Gastroesophageal sphincter (tissue), 4 donors: Measurements from ENCODE around the gene GCN1. TPM values are rescaled to one million over a fixed set of nuclear protein-coding genes. Genes with fewer than 3 reads are reported as not detected.

ENCODE experiments used
- ATAC-seq: fragments of 150-250 bp; one replicate; pipeline ENCODE4 v1.9.1; 2016; ENCODE audit warnings: mild to moderate bottlenecking, moderate library complexity
- H3K27ac ChIP-seq, 4 donors: fragments of 200-600 bp; sonication (generic) in 3 of 4; 1 replicate in 3 of 4; 2 replicates in 1 of 4; pipeline ENCODE4 v1.5.1; 2016 to 2019
- H3K27me3 ChIP-seq: fragments of 200-600 bp; sonication (generic); one replicate; pipeline ENCODE4 v1.5.1; 2019
- H3K36me3 ChIP-seq, 2 donors: fragments of 200-600 bp; sonication (generic); one replicate each; pipeline ENCODE4 v1.5.1; 2019; ENCODE audit warnings: control low read depth in 1 of 2
- H3K4me1 ChIP-seq, 3 donors: fragments of 200-600 bp; sonication (generic); 1 replicate in 2 of 3; 2 replicates in 1 of 3; pipeline ENCODE4 v1.5.1; 2016 to 2019; ENCODE audit warnings: control low read depth in 2 of 3
- H3K4me3 ChIP-seq, 2 donors: fragments of 200-600 bp; sonication (generic); one replicate each; pipeline ENCODE4 v1.5.1; 2019; ENCODE audit warnings: mild to moderate bottlenecking in 1 of 2, moderate library complexity in 1 of 2
- H3K9me3 ChIP-seq, 3 donors: fragments of 200-600 bp; sonication (generic); one replicate each; pipeline ENCODE4 v1.5.1; 2017 to 2019; ENCODE audit warnings: control low read depth in 2 of 3
- CTCF ChIP-seq, 4 experiments: fragments of 200-600 bp in 2 of 4; fragments of 450-650 bp in 2 of 4; sonication (generic) in 1 of 4; IDR thresholded peaks; one replicate each; pipeline ENCODE4 v1.5.1; 2017 to 2019; ENCODE audit warnings: antibody characterized with exemption in 4 of 4, mild to moderate bottlenecking in 2 of 4, moderate library complexity in 2 of 4
- EP300 ChIP-seq: sonication (generic); formaldehyde crosslinking; IDR thresholded peaks from one replicate; pipeline ENCODE4 v1.6.1; 2017; ENCODE audit warnings: antibody characterized with exemption, mild to moderate bottlenecking
- POLR2A ChIP-seq, 2 donors: fragments of 450-650 bp; IDR thresholded peaks; one replicate each; pipeline ENCODE4 v1.6.1; 2017; ENCODE audit warnings: antibody characterized with exemption in 2 of 2, mild to moderate bottlenecking in 2 of 2, moderate library complexity in 1 of 2
- POLR2AphosphoS5 ChIP-seq: sonication (generic); formaldehyde crosslinking; IDR thresholded peaks from one replicate; pipeline ENCODE4 v1.6.1; 2017; ENCODE audit warnings: antibody characterized with exemption
- WGBS, 2 donors: methylation state at CpG; one replicate each; pipeline ENCODE4 v1.1.5; 2018; ENCODE audit warnings: low coverage in 1 of 2; 5-methylcytosine and 5-hydroxymethylcytosine counted together
- total RNA-seq, 4 donors: library from RNA; depleted of rRNA; stranded (reverse); fragments of >200 nt; gene quantifications; one replicate each; pipeline ENCODE4 v1.1.0, GENCODE V29; 2016

Gene GCN1
- total RNA-seq, 4 donors from 2014 or later: 39.3 to 82.2 (median 56.0) TPM

- no peaks in the 10 kb centered on the region for H3K9me3 ChIP-seq
- no peak for ATAC-seq
- H3K27me3 ChIP-seq: no peaks in the 10 kb centered on the region
- H3K4me1 ChIP-seq: no peaks in the 10 kb centered on the region
- H3K4me3 ChIP-seq: no peak overlapping the region
- H3K27ac ChIP-seq: no peak overlapping the region
- WGBS, 2 donors: 52 to 71% methylated on average over 1 to 2 of the region's 11 CpGs
- no peak for TF ChIP-seq EP300
- TF ChIP-seq CTCF (IDR thresholded peaks at IDR 0.05): no peak
- TF ChIP-seq POLR2A (IDR thresholded peaks at IDR 0.05): no peak
- TF ChIP-seq POLR2AphosphoS5: no peak
- H3K36me3 ChIP-seq: peaks cover 3 to 100% of the 10 kb centered on the region in 2 donors
Observed at GRCh38 chr12:120157678-120158077, 36.8 kb downstream of the GCN1 start.

DNA sequence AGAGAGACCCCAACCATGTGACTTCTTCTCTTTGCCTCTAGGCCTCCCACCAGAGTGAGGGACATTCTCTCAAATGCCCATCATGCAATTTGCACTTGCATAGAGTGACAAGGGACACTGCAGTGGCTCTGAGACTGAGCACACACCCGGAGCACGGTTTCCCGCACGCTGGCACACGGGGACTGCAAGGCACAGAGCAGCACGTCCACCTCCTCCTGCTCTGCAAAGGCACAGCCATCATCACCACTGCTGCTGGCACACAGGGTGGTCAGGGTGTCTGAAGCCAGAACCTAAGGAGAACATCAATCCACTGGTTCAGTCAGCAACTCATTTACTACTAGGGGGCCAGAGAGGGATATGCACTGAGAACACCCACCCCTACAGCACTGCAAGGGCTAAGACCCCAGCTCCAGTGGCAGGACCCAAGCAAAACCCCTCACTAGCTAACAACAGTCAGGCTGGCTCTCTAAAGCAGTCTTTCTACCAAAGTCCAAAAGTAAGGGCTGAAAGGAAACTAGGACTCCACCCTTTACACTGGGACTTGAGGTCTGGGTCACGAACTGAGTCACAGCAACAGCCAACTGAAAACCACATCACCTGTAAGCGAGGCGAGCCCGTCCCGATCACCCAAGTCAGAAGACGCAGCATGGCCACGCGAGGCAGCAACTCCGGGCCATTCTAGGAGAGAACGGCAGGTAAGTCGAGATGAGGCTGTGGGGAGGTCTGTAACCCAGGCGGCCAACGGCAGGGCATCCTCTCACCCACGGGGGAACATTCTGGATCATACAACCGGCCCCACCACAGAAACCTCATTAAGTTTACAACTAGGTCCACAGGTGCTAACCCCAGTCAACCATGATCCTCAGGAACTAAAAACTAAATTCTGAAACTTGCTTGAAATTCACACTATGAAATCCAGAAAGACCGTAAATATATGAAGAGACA is 37.9 kb downstream of the GCN1 start:
- no peaks in the 10 kb centered on the region for H3K27me3 ChIP-seq
- 93 to 95% methylated on average over 4 to 8 of the region's 22 CpGs for WGBS, 2 donors
- no peak overlapping the region for H3K4me3 ChIP-seq
- no peaks in the 10 kb centered on the region for H3K9me3 ChIP-seq
- peaks cover 3 to 100% of the 10 kb centered on the region in 2 donors for H3K36me3 ChIP-seq
- no peaks in the 10 kb centered on the region for H3K4me1 ChIP-seq
- H3K27ac ChIP-seq: no peak overlapping the region
- no peak for TF ChIP-seq POLR2A (IDR thresholded peaks at IDR 0.05)
- no peak for TF ChIP-seq EP300
- no peak for TF ChIP-seq CTCF (IDR thresholded peaks at IDR 0.05)
- TF ChIP-seq POLR2AphosphoS5: no peak
- ATAC-seq: no peak

DNA sequence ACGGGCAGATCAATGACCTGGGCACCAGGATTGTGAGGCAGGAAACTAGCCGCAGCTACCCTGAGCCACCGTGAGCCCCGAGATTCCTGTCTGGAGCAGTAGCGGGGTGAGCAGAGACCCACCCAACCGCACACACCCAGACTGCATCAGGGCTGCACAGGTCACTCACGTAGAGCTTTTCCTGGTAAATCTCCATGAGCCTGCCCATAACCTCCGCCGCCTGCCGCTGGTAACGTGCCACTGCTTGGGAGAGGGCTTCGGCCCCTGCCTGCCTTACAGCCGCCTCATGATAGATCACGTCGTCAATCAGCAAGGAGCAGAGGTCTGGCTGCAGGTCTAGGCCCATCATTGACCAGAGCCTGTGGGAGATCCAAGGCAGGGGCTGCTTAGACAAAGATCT is 39.4 kb downstream of the GCN1 start:
- ATAC-seq: no peak
- TF ChIP-seq EP300 (no peak), POLR2A (IDR thresholded peaks at IDR 0.05) (no peak), POLR2AphosphoS5 (no peak), CTCF (IDR thresholded peaks at IDR 0.05) (no peak)
- Histone ChIP-seq H3K9me3 (no peaks in the 10 kb centered on the region), H3K4me1 (no peaks in the 10 kb centered on the region), H3K36me3 (peaks cover 3 to 100% of the 10 kb centered on the region in 2 donors), H3K27me3 (no peaks in the 10 kb centered on the region), H3K27ac (no peak overlapping the region), H3K4me3 (no peak overlapping the region)
- 80 to 92% methylated on average over 4 to 5 of the region's 15 CpGs for WGBS, 2 donors

GRCh38 chr12:120150919-120151525 is 43.5 kb downstream of the GCN1 start:
- no peak for ATAC-seq
- Histone ChIP-seq H3K4me1 (no peaks in the 10 kb centered on the region), H3K4me3 (no peak overlapping the region), H3K9me3 (no peaks in the 10 kb centered on the region), H3K36me3 (peaks cover 3 to 100% of the 10 kb centered on the region in 2 donors), H3K27ac (no peak overlapping the region), H3K27me3 (no peaks in the 10 kb centered on the region)
- TF ChIP-seq CTCF (IDR thresholded peaks at IDR 0.05): no peak
- no peak for TF ChIP-seq POLR2AphosphoS5
- TF ChIP-seq EP300: no peak
- no peak for TF ChIP-seq POLR2A (IDR thresholded peaks at IDR 0.05)
- WGBS, 2 donors: 90 to 94% methylated on average over 2 to 16 of the region's 22 CpGs
